ENCODE data around the gene SPATA13.

DNA sequence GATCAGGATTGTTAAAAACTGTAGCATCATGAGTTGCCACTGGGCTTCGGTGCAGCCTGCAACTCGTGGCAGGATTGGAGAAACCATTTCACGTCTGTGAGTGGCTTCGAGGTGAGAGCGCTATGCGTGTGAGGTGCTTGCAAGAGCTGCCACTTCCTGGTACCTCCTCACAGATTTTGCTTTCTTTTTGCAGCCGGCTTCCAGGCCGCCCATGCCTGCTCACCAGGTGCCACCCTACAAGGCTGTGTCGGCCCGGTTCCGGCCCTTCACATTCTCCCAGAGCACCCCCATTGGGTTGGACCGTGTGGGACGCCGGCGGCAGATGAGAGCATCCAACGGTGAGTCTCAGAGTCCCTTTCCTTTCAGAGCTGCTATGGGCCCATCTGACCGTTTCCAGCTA lies 91.0 kb downstream of the SPATA13 start:
- no peak for TF ChIP-seq POLR2AphosphoS5 (IDR thresholded peaks at IDR 0.05; ENCODE audit: low read depth, low read length)
- no peak for TF ChIP-seq TAF1 (IDR thresholded peaks at IDR 0.05; ENCODE audit: borderline replicate concordance, insufficient read depth, low read length)
- no peak for TF ChIP-seq SIN3A (IDR thresholded peaks at IDR 0.05; ENCODE audit: borderline replicate concordance, insufficient read depth, low read length)
- TF ChIP-seq, protein P1, sequence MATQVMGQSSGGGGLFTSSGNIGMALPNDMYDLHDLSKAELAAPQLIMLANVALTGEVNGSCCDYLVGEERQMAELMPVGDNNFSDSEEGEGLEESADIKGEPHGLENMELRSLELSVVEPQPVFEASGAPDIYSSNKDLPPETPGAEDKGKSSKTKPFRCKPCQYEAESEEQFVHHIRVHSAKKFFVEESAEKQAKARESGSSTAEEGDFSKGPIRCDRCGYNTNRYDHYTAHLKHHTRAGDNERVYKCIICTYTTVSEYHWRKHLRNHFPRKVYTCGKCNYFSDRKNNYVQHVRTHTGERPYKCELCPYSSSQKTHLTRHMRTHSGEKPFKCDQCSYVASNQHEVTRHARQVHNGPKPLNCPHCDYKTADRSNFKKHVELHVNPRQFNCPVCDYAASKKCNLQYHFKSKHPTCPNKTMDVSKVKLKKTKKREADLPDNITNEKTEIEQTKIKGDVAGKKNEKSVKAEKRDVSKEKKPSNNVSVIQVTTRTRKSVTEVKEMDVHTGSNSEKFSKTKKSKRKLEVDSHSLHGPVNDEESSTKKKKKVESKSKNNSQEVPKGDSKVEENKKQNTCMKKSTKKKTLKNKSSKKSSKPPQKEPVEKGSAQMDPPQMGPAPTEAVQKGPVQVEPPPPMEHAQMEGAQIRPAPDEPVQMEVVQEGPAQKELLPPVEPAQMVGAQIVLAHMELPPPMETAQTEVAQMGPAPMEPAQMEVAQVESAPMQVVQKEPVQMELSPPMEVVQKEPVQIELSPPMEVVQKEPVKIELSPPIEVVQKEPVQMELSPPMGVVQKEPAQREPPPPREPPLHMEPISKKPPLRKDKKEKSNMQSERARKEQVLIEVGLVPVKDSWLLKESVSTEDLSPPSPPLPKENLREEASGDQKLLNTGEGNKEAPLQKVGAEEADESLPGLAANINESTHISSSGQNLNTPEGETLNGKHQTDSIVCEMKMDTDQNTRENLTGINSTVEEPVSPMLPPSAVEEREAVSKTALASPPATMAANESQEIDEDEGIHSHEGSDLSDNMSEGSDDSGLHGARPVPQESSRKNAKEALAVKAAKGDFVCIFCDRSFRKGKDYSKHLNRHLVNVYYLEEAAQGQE (IDR thresholded peaks at IDR 0.05; ENCODE audit: insufficient read depth in 1 of 2, low read depth in 2 of 2, low read length in 2 of 2), result no peak

Measured in PFSK-1 (cell line).